Endodermal cell (in vitro differentiated cells): Measurements from ENCODE around the gene MERTK. TPM values are rescaled to one million over a fixed set of nuclear protein-coding genes. Genes with fewer than 3 reads are reported as not detected.
A peak's percentile ranks its signal among the peaks of the same experiment; 100 is the strongest.
"Not testable (repeated sequence)": the region's sequence is repeated elsewhere in the genome, so short reads cannot be mapped to it uniquely, and the experiment has no call there.

Experiments
- DNase-seq: peaks from one replicate; pipeline ENCODE4 v3.0.0-alpha.2; 2017
- H3K27ac ChIP-seq: 2 replicates; pipeline ENCODE4 v1.5.1; 2013; ENCODE audit warnings: mild to moderate bottlenecking, low read depth, low read length, moderate library complexity
- H3K27me3 ChIP-seq: 2 replicates; pipeline ENCODE4 v1.6.1; 2013; ENCODE audit warnings: mild to moderate bottlenecking, low read length, moderate library complexity; ENCODE audit not compliant: insufficient read depth, control insufficient read depth, poor library complexity, severe bottlenecking
- H3K36me3 ChIP-seq: 2 replicates; pipeline ENCODE4 v1.7.0; 2013; ENCODE audit warnings: mild to moderate bottlenecking, low read length, moderate library complexity; ENCODE audit not compliant: control insufficient read depth, insufficient read depth
- H3K4me1 ChIP-seq: one replicate; pipeline ENCODE4 v1.7.0; 2013; ENCODE audit warnings: low read length; ENCODE audit not compliant: control insufficient read depth, insufficient read depth
- H3K4me3 ChIP-seq: 2 replicates; pipeline ENCODE4 v1.5.1; 2013; ENCODE audit warnings: mild to moderate bottlenecking, low read length, moderate library complexity
- H3K9ac ChIP-seq: 2 replicates; pipeline ENCODE4 v1.6.1; 2013; ENCODE audit warnings: mild to moderate bottlenecking, low read length, moderate library complexity; ENCODE audit not compliant: poor library complexity, severe bottlenecking; ENCODE audit errors: extremely low read depth
- H3K9me3 ChIP-seq: 2 replicates; pipeline ENCODE4 v1.6.1; 2013; ENCODE audit warnings: mild to moderate bottlenecking, low read length, moderate library complexity; ENCODE audit not compliant: control insufficient read depth
- H3K27ac Mint-ChIP-seq: 2 replicates; pipeline ENCODE4 v1.8.0; 2020; ENCODE audit warnings: mixed read lengths
- H3K27me3 Mint-ChIP-seq: 2 replicates; pipeline ENCODE4 v1.8.0; 2021; ENCODE audit warnings: mild to moderate bottlenecking, mixed read lengths; ENCODE audit not compliant: insufficient read depth
- H3K36me3 Mint-ChIP-seq: 2 replicates; pipeline ENCODE4 v1.8.0; 2020; ENCODE audit warnings: low read depth, mixed read lengths
- H3K4me1 Mint-ChIP-seq: 2 replicates; pipeline ENCODE4 v1.8.0; 2020; ENCODE audit warnings: mixed read lengths
- H3K4me3 Mint-ChIP-seq: 2 replicates; pipeline ENCODE4 v1.8.0; 2020; ENCODE audit warnings: mild to moderate bottlenecking, moderate library complexity, mixed read lengths
- H3K9me3 Mint-ChIP-seq: 2 replicates; pipeline ENCODE4 v1.8.0; 2020; ENCODE audit warnings: mild to moderate bottlenecking, mixed read lengths
- WGBS, 2 experiments: methylation state at CpG; one replicate each; pipeline versions ENCODE4 v1.1.5 to v1.1.7; 2013; ENCODE audit warnings: missing lambda C conversion rate in 2 of 2, mixed read lengths in 1 of 2; ENCODE audit not compliant: insufficient coverage in 1 of 2, insufficient read length in 1 of 2; 5-methylcytosine and 5-hydroxymethylcytosine counted together
- total RNA-seq, 2 donors: library from RNA; stranded (reverse); fragmentation: NEBNext Ultra II Directional in 1 of 2; extraction: Animal tissue kit (Norgen Biotek cat#: 25700) in 1 of 2; gene quantifications; 2 replicates in 1 of 2; 3 replicates in 1 of 2; pipeline ENCODE4 v1.2.1, GENCODE V29; 2021
- TF ChIP-seq, protein P1 (sequence below): fragments of 200-600 bp; sonication (generic); conservative IDR thresholded peaks from 2 replicates; pipeline ENCODE4 v1.5.0; 2021; ENCODE audit warnings: antibody characterized with exemption, mild to moderate bottlenecking

Gene MERTK
- total RNA-seq, 2 donors from 2014 or later: 22.3 to 36.6 TPM

DNA sequence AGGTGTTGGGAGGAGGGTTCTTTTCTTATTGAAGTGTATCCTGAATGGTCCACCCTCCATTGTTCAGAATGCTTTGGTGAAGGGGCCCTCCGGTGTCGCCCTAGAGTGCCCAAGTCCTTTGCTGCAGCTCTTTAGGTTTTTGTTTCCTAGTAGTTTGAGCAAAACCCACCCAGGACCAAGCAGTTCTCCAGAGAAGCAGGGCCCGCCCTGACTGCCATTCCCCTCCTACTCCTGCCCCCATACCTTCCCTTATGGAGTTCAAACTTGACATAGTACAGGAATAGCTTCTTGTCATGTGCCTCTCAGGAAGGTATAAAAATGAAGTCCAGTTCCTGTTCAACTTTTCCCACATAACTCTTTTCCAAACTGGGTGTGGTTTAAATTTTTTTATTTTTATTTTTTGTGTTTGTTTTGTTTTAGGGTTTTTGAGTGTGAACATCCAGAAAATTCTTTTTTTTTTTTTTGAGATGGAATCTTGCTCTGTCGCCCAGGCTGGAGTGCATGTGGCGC is 5.6 kb downstream of the MERTK start:
- peaks cover 75% of the 10 kb centered on the region for H3K4me1 Mint-ChIP-seq
- H3K9me3 Mint-ChIP-seq: no peaks in the 10 kb centered on the region
- H3K27ac ChIP-seq: no peak overlapping the region

DNA sequence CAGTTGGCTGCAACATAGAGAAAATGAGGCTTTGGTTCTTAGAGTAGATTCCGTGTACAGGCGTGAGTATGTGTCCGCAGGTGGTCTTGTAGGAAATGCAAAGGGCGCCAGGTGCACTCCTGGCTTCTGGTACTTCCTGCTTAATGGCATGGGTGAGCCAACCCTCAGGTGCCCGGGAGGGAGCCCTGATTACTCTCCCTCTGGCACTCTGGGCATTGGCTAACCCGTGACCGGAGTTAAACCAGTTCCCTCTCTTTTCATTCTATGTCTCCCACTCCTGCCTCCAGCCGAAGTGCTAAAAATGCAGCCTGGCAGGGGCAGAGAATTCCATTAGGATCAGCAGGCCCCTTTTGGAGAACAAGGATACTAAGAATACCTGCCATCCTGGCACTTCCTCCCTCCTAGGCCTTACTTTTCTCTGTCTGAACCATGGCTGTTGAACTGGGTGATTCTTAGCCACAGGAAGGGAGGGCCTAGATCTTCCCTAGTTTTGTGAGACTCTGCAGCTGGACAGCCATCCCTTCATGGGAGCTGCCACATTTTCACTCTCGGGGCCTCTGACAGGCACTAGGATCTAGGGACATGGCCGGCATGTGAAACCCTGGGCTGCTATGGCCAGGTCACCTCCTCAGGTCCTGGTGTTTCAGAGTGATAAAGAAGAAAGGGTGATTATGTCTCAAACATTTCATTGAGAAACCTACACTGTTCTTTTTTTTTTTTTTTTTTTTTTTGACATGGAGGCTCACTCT is 6.5 kb downstream of the MERTK start:
- Histone ChIP-seq H3K36me3 (peaks cover 11% of the 10 kb centered on the region), H3K27ac (no peak overlapping the region), H3K4me3 (no peak overlapping the region), H3K9me3 (no peaks in the 10 kb centered on the region), H3K9ac (no peak overlapping the region), H3K27me3 (no peaks in the 10 kb centered on the region), H3K4me1 (peaks cover 46% of the 10 kb centered on the region)
- Mint-ChIP-seq H3K4me1 (peaks cover 82% of the 10 kb centered on the region), H3K27me3 (no peaks in the 10 kb centered on the region), H3K36me3 (peaks cover 6% of the 10 kb centered on the region), H3K4me3 (no peak overlapping the region), H3K9me3 (no peaks in the 10 kb centered on the region), H3K27ac (peak overlapping the region; percentile 44)
- TF ChIP-seq, protein P1, sequence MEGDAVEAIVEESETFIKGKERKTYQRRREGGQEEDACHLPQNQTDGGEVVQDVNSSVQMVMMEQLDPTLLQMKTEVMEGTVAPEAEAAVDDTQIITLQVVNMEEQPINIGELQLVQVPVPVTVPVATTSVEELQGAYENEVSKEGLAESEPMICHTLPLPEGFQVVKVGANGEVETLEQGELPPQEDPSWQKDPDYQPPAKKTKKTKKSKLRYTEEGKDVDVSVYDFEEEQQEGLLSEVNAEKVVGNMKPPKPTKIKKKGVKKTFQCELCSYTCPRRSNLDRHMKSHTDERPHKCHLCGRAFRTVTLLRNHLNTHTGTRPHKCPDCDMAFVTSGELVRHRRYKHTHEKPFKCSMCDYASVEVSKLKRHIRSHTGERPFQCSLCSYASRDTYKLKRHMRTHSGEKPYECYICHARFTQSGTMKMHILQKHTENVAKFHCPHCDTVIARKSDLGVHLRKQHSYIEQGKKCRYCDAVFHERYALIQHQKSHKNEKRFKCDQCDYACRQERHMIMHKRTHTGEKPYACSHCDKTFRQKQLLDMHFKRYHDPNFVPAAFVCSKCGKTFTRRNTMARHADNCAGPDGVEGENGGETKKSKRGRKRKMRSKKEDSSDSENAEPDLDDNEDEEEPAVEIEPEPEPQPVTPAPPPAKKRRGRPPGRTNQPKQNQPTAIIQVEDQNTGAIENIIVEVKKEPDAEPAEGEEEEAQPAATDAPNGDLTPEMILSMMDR: no peak
- DNase-seq: peak; percentile 58
- 90 to 96% methylated on average over 6 to 10 of the region's 10 CpGs for WGBS, 2 experiments

More for the DNA sequence above, 5.6 kb downstream of the MERTK start:
- Histone ChIP-seq H3K9ac (no peak overlapping the region), H3K36me3 (peaks cover 11% of the 10 kb centered on the region), H3K9me3 (no peaks in the 10 kb centered on the region), H3K4me3 (peak overlapping the region; percentile 55), H3K27me3 (no peaks in the 10 kb centered on the region), H3K4me1 (peaks cover 42% of the 10 kb centered on the region)
- no peaks in the 10 kb centered on the region for H3K27me3 Mint-ChIP-seq
- TF ChIP-seq, protein P1: no peak
- H3K27ac Mint-ChIP-seq: no peak overlapping the region
- no peak for DNase-seq
- peaks cover 6% of the 10 kb centered on the region for H3K36me3 Mint-ChIP-seq
- 60 to 86% methylated on average over 2 to 5 of the region's 5 CpGs for WGBS, 2 experiments
- no peak overlapping the region for H3K4me3 Mint-ChIP-seq

DNA sequence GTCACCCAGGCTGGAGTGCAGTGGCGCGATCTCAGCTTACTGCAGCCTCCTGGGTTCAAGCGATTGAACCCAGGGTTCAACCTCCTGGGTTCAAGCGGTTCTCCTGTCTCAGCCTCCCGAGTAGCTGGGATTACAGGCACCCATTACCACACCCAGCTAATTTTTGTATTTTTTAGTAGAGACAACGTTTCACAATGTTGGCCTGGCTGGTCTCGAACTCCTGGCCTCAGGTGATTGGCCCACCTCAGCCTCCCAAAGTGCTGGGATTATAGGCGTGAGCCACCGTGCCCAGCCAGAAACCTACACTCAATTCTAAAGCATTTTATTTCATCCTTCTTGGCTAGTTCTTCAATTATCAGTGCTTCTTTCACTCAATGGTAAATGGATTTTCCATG is 7.1 kb downstream of the MERTK start:
- H3K4me1 Mint-ChIP-seq: peaks cover 78% of the 10 kb centered on the region
- not testable (repeated sequence) for H3K36me3 Mint-ChIP-seq, DNase-seq, H3K9ac ChIP-seq, H3K4me3 ChIP-seq, H3K27ac ChIP-seq, H3K9me3 ChIP-seq, H3K27me3 ChIP-seq, H3K27ac Mint-ChIP-seq, H3K9me3 Mint-ChIP-seq, H3K27me3 Mint-ChIP-seq, H3K4me3 Mint-ChIP-seq
- H3K36me3 ChIP-seq: peaks cover 11% of the 10 kb centered on the region
- peaks cover 46% of the 10 kb centered on the region for H3K4me1 ChIP-seq
- WGBS, 2 experiments: 92 to 94% methylated on average over 4 to 9 of the region's 9 CpGs
